Measurements from ENCODE around the gene NR2C1. TPM values are rescaled to one million over a fixed set of nuclear protein-coding genes. Genes with fewer than 3 reads are reported as not detected.
"Not testable (repeated sequence)": the region's sequence is repeated elsewhere in the genome, so short reads cannot be mapped to it uniquely, and the experiment has no call there.

Gene NR2C1
- total RNA-seq, 1 experiment from 2014 or later, result 33.7 TPM

- H4K20me1 ChIP-seq (ENCODE audit: insufficient read depth), result 0 out of 2 replicates have a peak, but pooled peaks cover 7% of the 10 kb centered on the region
- ATAC-seq (peak; percentile 97), DNase-seq (ENCODE audit: low read depth, low spot score) (peak; percentile 43)
- H3K36me3 ChIP-seq (ENCODE audit: control insufficient read depth in 1 of 2, insufficient read depth in 2 of 2, low read length in 2 of 2), result peaks cover 2 to 10% of the 10 kb centered on the region in 2 experiments; a peak in 2 of 4 replicates
- no peak overlapping the region for H2AFZ ChIP-seq (ENCODE audit: low read depth, low read length, poor library complexity, severe bottlenecking)
- intact Hi-C loops (cut with micrococcal nuclease), result no loop called here
- peak overlapping the region; percentile 15; the same call in 1 of the 2 replicates for H3K9ac ChIP-seq (ENCODE audit: low read length)
- CTCF ChIA-PET, result no interaction called here
- no peaks in the 10 kb centered on the region for H3K27me3 ChIP-seq (ENCODE audit: insufficient read depth, low read length)
- no peak overlapping the region; the same call in 1 of the 2 replicates for H3K27ac ChIP-seq (ENCODE audit: low read depth, low read length)
- H3K4me2 ChIP-seq (ENCODE audit: low read length), result peak overlapping the region; percentile 60
- peaks cover 61% of the 10 kb centered on the region for H3K79me2 ChIP-seq (ENCODE audit: insufficient read depth, low read length)
- no peaks in the 10 kb centered on the region for H3K9me2 ChIP-seq (ENCODE audit: insufficient read depth)
- H3K9me3 ChIP-seq (ENCODE audit: control insufficient read depth in 1 of 2, insufficient read depth in 1 of 2, low read depth in 1 of 2, low read length in 2 of 2), result no peaks in the 10 kb centered on the region
- RAD21 ChIA-PET (ENCODE audit: low non-redundant PET in 1 of 2, low total read pairs in 2 of 2, uncharacterized antibody in 2 of 2, unreplicated experiment in 2 of 2), result no interaction called here
- no peak for TF ChIP-seq POLR2AphosphoS5 (IDR thresholded peaks at IDR 0.05; ENCODE audit: low read depth, low read length)
- 0 out of 2 replicates have a peak, but pooled peaks have one; percentile 24 for TF ChIP-seq FOSL1 (IDR thresholded peaks at IDR 0.05; ENCODE audit: low read depth)
- TF ChIP-seq POLR2A (IDR thresholded peaks at IDR 0.05; ENCODE audit: borderline replicate concordance, extremely low read depth, insufficient read depth, insufficient read length), result no peak
- 0 out of 2 replicates have a peak, but pooled peaks have one; percentile 4 for TF ChIP-seq RAD21 (IDR thresholded peaks at IDR 0.05; ENCODE audit: low read depth)
- peak; percentile 43 for TF ChIP-seq JUND (IDR thresholded peaks at IDR 0.05)
- peaks cover 10 to 17% of the 10 kb centered on the region in 2 experiments for H3K4me1 ChIP-seq (ENCODE audit: control insufficient read depth in 1 of 2, insufficient read depth in 2 of 2, low read length in 2 of 2)
- H3K4me3 ChIP-seq (replicated peaks in 1 of 2; ENCODE audit: low read depth in 1 of 2, low read length in 2 of 2), result no peak overlapping the region
- POLR2A ChIA-PET, result interaction anchor here (1.2 kb wide), 1 partner anchor 9 kb away, joined by 6 read pairs; the partner anchor contains the start of gene NDUFA12
- no TSS peak for BruUV-seq (replicated peaks)
These were observed 79.1 kb downstream of the NR2C1 start for GRCh38 chr12:94994312-94994711.

GRCh38 chr12:94993855-94994254 lies 79.6 kb downstream of the NR2C1 start:
- H3K27me3 ChIP-seq (ENCODE audit: insufficient read depth, low read length); H4K20me1 ChIP-seq (ENCODE audit: insufficient read depth); H3K9me2 ChIP-seq (ENCODE audit: insufficient read depth); H3K9me3 ChIP-seq (ENCODE audit: control insufficient read depth in 1 of 2, insufficient read depth in 1 of 2, low read depth in 1 of 2, low read length in 2 of 2); H3K36me3 ChIP-seq (ENCODE audit: control insufficient read depth in 1 of 2, insufficient read depth in 2 of 2, low read length in 2 of 2); H3K4me3 ChIP-seq (replicated peaks in 1 of 2; ENCODE audit: low read depth in 1 of 2, low read length in 2 of 2); H3K27ac ChIP-seq (ENCODE audit: low read depth, low read length); DNase-seq (ENCODE audit: low read depth, low spot score); CTCF ChIA-PET; intact Hi-C loops (cut with micrococcal nuclease); RAD21 ChIA-PET (ENCODE audit: low non-redundant PET in 1 of 2, low total read pairs in 2 of 2, uncharacterized antibody in 2 of 2, unreplicated experiment in 2 of 2); H2AFZ ChIP-seq (ENCODE audit: low read depth, low read length, poor library complexity, severe bottlenecking); BruUV-seq (replicated peaks): not testable (repeated sequence)
- peak overlapping the region; percentile 15; the same call in 1 of the 2 replicates for H3K9ac ChIP-seq (ENCODE audit: low read length)
- POLR2A ChIA-PET, result interaction anchor here (1.2 kb wide), 1 partner anchor 10 kb away, joined by 6 read pairs; the partner anchor contains the start of gene NDUFA12
- peak; percentile 68 for ATAC-seq
- peak overlapping the region; percentile 60 for H3K4me2 ChIP-seq (ENCODE audit: low read length)
- peaks cover 10 to 17% of the 10 kb centered on the region in 2 experiments for H3K4me1 ChIP-seq (ENCODE audit: control insufficient read depth in 1 of 2, insufficient read depth in 2 of 2, low read length in 2 of 2)
- TF ChIP-seq FOSL1 (IDR thresholded peaks at IDR 0.05; ENCODE audit: low read depth), result peak; percentile 35
- H3K79me2 ChIP-seq (ENCODE audit: insufficient read depth, low read length), result peaks cover 58% of the 10 kb centered on the region
